GM19324 (cell line): ENCODE results near the gene TRIM37.
"Not testable (repeated sequence)": the region's sequence is repeated elsewhere in the genome, so short reads cannot be mapped to it uniquely, and the experiment has no call there.

Source experiments
- ATAC-seq: cut with Tn5 transposase; IDR thresholded peaks from one replicate; pipeline ENCODE4 v1.9.1; 2021; ENCODE audit warnings: mild to moderate bottlenecking, moderate library complexity; ENCODE audit not compliant: unreplicated experiment, low FRiP score

The TRIM37 gene

GRCh38 chr17:58957725-58958073 lies 149.0 kb downstream of the TRIM37 start:
- not testable (repeated sequence) for ATAC-seq

- ATAC-seq = no peak
These were observed 149.5 kb downstream of the TRIM37 start for GRCh38 chr17:58956997-58957724.

GRCh38 chr17:58954358-58954757 lies 152.3 kb downstream of the TRIM37 start:
- ATAC-seq = not testable (repeated sequence)

- no peak for ATAC-seq
These were observed 158.9 kb downstream of the TRIM37 start for GRCh38 chr17:58947824-58948223.

- no peak for ATAC-seq
These were observed 159.3 kb downstream of the TRIM37 start for GRCh38 chr17:58947411-58947810.

GRCh38 chr17:58944166-58944565 lies 162.5 kb downstream of the TRIM37 start:
- no peak for ATAC-seq

GRCh38 chr17:58936295-58936694 lies 170.4 kb downstream of the TRIM37 start:
- ATAC-seq = no peak

GRCh38 chr17:58932956-58933355 lies 173.7 kb downstream of the TRIM37 start:
- no peak for ATAC-seq
